GM21526 (cell line): ENCODE measurements around the gene CPNE7.
"Not testable (repeated sequence)": the region's sequence is repeated elsewhere in the genome, so short reads cannot be mapped to it uniquely, and the experiment has no call there.

Experiments used
- ATAC-seq: cut with Tn5 transposase; IDR thresholded peaks from one replicate; pipeline ENCODE4 v1.9.1; 2021; ENCODE audit warnings: moderate library complexity; ENCODE audit not compliant: unreplicated experiment, low FRiP score

CPNE7 gene

DNA sequence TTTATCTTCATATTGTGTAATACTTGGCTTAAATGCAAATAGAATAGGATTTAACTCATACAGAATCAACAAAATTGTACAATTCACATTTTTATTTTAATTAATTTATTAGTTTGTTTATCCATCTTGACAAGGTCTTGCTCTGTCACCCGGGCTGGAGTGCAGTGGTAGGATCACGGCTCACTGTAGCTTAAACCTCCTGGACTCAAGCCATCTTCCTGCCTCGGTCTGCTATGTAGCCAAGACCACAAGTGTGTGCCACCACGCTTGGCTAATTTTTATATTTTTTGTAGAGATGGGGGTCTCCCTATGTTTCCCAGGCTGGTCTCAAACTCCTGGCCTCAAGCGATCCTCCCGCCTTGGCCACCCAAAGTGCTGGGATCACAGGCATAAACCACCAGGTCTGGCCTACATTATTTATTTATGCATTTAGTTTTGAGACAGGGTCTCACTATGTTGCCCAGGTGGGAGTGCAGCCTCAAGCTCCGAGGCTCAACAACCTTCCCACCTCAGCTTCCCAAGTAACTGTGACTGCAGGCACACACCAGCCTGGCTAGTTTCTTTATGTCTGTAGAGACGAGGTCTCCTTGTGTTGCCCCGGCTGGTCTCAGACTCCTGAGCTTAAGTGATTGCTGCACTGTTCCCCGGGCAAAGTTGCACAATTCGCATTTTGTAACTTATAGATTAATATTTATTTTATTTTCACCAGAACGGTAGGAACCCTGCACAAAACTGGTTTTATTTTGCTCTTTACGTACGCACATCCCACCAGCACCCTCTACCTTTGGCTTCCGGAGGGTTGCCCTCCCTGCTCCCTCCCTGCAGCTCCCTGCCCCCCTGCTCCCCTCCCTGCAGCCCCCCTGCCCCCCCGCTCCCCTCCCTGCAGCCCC, 42.8 kb downstream of the CPNE7 start:
- ATAC-seq: no peak

DNA sequence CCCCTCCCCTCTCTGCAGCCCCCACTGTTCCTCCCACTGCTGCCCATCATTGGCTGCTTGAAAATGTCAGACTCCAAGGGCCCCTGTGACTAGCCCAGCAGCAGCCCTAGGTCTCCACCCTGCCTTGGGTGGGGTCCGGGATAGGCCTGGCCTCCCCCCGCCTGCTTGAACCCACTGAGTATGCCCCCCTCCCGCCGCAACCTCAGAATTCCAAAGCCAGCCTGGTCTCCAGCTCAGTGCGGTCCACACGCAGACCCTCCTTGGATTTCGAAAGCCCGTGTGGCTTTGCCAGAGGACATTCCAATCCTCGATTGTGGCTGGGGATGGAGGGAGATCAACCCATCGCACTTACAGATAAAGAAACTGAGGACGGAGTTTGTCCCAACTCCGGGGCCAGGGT, 44.3 kb downstream of the CPNE7 start:
- no peak for ATAC-seq

DNA sequence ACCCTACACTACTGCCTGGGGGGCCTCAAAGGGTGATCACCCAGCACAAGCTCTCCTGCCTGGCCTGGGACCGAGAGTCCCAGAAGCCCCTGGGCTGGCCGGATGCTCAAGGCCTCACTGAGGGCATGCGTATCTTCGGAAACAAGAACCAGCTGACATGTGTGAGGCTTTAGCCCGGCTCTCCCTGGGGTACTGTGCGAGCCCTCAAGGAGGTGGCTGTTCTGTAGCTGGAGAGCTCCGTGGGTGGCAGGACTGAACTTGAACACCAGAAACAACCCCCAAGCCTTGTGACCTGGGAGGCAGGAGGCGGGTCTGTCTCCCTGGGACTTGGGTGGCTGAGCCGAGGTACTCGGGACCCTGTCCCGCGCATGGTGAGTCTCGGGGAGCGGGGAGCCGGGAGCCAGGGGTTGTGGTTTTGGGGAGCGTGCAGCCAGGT, 44.9 kb downstream of the CPNE7 start:
- no peak for ATAC-seq

DNA sequence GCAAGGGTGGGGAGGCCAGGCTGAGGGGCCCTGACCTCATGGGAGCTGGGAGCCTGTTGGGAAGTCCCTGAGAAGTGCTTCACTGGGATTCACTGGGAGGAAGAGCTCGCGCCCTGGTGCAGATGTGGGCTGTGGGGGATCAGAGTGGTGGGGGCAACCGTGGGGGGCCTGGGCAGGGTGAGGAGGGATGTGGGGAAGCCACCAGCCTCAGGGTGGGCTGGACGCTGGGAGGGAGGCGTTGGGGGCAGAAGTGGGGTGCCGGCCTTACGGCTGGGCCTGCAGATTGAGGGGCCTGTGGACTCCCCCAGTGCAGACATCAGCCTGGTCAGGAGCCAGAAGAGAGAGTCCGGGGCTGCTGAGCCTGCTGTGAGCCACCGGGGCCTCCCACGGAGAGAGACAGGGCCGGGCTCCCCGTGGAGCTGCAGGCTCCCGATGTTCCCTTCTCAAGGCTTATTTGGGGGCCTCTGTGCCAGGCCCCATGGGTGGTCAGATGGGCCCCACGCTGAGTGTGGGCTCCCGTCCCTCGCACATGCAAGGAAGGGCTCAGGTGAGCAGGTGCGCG, 45.7 kb downstream of the CPNE7 start:
- no peak for ATAC-seq

DNA sequence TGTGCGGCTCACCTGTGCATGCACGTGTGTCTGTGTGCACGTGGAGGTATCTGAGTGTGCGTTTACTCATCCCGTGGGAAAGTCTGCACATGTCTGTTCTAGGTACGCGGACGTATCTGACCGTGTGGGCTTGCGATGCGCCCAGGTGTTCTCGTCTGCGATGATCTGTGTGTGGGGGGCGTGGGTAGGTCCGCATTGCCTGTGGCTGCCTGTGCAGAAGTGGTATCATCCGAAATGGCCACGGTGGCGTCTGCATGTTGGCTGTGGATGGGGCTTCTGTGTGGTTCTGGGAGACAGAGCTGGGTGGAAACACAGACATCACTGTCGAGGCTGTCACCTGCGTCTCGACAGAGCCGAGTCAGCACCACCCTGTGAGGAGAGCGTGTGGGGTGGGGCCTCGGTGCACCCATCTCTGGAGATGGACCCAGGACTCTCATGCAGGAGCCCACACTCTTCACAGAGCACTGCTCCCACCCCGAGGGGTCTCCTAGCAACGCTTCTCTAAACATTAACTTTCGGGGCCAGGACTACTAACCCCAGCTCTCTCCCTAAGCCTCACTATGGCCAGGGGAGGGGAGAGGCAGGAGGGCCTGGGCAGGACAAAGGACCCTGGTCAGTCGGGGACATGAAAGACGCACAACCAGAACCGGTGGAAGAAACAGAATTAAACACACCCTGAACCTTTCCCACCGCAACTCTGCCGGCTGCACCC, 46.3 kb downstream of the CPNE7 start:
- ATAC-seq: no peak

DNA sequence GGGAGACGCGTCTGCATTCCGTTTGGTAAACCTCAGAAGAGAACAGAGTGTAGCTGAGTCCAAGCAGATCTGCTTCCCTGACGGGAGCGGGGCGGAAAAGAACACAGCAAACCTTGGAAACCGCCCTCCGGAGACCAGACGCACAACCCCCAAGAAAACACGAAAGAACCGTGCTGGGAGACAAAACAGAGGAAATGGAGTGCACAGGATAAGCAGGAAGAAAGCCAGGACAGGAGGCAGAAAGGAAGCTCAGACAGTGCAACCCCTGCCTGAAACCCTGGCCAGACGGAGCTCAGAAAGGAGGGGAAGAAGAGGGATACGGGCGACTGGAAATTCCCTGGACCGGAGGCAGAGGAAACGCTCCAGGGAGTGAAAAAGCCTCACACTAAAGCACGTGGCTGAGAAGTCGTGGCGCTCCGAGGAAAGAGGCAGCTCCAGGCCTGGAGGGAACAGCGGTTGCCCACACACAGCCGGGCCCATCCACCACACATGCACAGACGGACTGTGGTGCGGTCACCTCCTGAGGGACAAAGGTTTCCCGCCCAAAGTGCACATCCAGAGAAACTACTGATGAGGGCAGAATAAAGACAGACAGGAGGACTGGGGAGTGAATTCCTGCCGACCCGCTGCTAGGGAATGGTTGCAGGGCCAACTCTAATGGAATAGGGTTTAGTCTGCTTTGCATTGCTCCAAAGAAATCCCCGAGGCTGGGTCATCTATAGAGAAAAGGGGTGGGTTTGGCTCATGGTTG, 48.1 kb downstream of the CPNE7 start:
- no peak for ATAC-seq

DNA sequence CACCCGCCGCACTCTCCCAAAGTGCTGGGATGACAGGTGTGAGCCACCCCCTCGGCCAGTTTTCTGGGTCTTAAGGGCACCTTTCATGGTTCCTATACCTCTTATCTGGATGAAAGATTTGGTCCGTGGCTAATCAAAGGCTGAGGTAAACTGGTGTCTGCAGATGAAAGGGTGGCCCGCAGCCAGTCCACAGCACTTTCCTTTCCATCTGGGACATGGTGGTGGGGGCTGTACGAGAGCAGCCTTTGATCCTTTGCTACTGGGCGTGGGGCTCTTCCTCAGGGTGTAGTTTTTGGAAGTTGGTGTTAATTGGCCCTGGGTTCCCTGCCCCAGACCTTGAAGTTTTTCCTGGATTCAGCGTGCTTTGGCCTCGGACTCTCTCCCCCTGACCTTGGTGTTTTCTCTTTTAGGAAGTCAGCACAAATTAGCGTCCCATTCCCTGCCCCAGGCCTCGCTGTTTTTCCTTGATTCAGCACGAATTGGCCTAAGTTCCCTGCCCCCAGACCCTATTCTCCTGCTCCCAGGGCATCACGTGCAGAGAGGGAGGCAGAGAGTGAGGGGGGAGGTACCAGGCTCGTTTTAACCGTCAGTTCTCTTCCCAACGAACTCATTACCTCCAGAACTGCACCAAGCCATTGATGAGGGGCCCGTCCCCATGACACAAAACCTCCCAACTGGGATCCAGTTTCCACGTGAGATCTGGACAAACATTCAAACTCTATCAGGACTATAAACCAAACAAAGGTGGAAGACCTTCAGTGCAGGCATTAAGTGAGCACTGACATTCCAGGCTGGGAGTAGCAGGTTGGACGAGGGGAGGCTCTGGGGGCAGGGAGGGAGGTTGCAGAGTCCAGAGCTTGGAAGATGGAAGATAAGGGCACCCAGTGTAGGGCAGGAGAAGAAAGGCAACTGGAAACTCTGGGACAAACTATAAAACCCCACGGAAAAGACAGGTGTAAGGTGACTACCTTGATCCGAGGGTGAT, 49.5 kb downstream of the CPNE7 start:
- ATAC-seq: no peak

DNA sequence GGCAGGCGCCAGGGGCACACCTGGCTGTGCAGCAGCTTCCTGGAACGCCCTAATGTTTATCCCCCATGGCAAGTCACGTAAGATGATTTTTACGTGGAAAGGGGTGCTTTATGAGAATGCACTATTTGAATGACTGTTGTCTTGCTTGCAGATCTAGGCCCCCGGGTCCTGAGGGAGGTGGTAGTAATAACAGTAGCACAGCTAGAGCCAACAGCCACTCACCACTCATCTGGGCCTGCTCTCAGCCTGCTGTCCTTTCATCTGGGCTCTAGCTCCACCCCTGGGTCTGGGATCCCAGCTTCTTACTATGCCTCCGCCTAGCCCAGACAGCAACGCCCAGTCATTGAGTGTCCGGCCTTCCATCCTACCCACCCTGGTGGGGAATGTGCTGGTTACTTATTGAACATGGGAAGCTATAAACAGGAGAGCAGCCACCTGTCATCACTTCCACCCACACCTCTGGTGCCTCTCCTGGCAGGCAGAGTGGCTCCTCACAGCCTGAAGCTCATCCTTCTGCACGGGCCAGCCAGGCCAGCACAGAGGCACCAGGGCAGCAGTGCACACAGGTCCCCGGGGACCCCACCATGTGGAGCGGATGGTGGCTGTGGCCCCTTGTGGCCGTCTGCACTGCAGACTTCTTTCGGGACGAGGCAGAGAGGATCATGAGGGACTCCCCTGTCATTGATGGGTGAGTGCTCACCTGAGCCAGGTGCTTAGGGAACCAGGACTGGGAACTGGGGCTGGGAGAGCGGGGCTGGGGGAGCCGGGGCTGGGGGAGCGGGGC, 54.5 kb downstream of the CPNE7 start:
- ATAC-seq: no peak

DNA sequence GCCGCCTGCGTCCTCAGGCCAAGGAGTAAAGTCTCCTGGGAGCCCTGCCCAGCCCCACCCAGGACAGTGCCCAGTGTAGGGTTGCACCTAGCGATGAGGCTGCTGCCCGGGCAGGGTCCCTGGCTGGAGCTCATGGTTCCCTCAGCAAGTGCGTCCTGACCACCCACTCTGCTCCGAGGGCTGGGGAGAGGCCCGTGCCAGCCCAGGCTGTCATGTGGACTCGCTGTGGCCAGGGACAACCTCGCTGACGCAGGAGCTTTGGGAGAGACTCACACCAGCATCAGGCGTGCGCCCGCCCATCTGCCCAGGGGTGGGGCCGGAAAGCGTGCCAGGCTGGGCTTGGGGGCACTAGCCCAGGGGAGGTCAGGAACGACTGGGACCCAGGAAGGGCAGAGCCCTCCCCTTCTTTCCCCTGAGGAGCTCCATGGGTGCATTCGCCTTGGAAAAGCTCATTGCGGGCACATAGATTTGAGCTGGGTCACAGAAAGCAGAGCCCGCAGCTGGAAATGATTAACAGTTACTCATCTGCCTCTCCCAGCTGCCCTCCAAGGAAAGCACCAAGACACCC, 57.6 kb downstream of the CPNE7 start:
- ATAC-seq: no peak

DNA sequence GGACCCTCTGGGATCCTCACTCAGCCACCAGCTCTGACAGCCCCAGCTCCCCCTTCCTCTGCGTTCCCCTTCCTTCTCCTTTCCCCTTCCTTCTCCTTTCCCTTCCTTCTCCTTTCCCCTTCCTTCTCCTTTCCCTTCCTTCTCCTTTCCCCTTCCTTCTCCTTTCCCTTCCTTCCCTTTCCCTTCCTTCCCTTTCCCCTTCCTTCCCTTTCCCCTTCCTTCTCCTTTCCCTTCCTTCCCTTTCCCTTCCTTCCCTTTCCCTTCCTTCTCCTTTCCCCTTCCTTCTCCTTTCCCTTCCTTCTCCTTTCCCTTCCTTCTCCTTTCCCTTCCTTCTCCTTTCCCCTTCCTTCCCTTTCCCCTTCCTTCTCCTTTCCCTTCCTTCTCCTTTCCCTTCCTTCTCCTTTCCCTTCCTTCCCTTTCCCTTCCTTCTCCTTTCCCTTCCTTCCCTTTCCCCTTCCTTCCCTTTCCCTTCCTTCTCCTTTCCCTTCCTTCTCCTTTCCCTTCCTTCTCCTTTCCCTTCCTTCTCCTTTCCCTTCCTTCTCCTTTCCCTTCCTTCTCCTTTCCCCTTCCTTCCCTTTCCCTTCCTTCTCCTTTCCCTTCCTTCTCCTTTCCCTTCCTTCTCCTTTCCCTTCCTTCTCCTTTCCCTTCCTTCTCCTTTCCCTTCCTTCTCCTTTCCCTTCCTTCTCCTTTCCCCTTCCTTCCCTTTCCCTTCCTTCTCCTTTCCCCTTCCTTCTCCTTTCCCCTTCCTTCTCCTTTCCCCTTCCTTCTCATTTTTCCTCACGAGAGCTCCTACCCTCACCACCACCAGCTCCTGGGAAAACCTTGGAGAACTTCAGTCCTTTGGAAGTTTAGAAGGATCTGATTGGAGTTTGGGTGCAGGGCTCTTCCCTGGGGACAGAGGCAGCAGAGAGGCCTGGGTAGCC, 59.2 kb downstream of the CPNE7 start:
- ATAC-seq: not testable (repeated sequence)

DNA sequence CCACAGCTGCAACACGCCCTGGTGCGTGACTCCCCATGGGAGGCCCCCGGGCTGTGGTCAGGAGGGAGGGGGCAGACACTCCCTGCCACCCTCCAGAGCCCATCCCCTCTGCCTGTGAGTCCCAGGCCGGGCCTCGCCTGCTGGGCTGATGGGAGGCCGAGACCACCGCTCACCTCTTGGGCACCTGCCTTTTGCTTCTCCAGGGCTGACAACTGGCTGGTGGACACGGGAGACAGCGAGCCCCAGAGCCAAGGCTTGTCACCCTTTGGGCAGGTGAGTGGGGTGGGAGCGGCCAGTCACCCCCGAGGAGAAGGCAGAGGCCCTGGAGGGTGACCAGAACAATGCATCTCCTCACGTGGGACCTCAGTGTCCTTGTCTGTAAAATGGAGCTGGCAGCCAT, 61.1 kb downstream of the CPNE7 start:
- no peak for ATAC-seq

DNA sequence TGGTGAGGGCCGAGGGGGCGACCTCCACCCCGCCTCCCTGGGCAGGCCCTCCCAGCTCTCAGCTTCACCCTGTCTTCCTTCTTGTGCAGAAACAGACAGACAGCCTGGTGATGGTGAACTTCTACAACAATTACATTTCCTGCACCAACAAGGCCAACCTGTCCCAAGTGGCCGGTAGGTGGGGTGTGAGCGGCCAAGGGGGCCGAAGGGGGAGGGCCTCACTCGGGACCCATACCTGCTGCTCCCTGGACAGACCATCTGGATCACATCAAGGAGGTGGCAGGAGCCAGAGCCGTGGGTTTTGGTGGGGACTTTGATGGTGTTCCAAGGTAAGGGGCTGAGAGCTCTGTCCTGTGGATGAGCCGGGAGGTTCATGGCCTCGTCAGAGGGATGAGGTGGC, 61.8 kb downstream of the CPNE7 start:
- no peak for ATAC-seq

DNA sequence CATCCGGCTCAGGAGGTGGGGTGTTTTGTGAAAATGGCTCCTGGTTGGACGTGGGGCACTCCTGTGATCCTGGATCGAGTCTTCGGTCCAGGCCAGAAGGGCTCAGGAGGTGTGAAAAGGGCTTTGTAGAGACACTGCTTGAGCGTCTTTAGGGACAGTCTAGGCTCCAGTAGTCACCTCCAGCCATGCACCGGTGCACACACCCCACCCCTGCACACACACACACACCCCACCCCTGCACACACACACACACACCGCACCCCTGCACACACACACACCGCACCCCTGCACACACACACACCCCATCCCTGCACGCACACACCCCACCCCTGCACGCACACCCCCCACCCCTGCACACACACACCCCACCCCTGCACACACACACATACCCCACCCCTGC, 62.9 kb downstream of the CPNE7 start:
- no peak for ATAC-seq

DNA sequence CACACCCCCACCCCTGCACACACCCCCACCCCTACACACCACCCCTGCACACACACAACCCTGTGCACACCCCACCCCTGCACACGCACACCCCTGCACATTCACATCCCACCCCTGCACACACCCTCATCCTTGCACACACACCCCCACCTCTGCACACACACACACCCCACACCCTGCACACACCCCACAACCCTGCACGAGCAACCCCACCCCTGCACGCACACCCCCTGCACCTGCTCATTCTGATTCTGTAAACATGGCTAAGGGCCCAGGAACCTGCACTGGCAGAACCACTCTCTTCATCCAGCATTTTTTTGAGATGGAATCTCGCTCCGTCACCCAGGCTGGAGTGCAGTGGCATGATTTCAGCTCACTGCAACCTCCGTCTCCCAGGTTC, 63.8 kb downstream of the CPNE7 start:
- no peak for ATAC-seq

DNA sequence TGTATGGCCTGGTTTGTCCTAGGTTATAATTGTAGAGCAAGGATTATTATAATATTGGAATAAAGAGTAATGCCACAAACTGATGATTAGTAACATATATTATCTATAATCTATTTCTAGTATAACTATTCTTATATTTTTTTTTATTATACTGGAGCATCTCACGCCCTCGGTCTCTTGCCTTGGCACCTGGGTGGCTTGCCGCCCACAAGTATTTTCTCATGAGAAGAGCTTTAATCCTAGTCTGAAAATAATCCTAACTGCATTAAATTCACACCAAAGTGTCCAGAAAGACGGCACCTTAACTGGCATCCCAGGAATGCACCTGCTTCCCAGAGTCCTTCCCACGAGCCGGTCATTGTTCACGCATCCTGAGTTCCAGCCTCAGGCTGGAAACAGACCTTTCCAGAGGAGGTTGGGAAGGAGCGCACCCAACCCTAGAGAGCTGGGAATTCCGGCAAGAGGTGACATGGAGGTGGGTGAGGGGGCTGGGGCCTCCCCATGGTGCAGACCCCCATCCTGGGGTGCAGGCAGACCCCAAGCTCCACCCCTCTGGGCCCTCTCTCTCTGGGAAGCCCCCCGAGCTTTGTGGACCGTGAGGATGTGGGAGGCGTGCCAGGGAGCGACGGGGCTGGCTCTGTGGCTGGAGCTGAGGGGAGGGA, 66.0 kb downstream of the CPNE7 start:
- no peak for ATAC-seq

DNA sequence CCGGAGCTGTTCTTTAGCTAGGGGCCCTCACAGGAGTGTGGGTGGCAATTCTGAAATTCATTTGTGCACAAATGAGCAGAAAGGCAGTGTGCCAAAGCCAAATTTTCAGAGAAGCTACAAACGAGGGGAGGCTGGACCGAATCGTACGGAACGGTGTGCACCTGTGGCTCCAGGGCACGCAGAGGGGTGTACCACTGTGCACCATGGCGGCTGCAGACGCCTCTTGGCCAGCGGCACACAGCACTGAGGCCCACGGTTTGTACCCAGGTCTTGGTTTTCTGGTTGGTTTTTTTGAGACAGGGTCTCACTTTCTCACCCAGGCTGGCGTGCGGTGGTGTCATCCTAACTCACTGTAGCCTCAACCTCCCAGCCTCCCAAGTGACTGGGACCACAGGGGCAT, 67.0 kb downstream of the CPNE7 start:
- ATAC-seq: no peak

DNA sequence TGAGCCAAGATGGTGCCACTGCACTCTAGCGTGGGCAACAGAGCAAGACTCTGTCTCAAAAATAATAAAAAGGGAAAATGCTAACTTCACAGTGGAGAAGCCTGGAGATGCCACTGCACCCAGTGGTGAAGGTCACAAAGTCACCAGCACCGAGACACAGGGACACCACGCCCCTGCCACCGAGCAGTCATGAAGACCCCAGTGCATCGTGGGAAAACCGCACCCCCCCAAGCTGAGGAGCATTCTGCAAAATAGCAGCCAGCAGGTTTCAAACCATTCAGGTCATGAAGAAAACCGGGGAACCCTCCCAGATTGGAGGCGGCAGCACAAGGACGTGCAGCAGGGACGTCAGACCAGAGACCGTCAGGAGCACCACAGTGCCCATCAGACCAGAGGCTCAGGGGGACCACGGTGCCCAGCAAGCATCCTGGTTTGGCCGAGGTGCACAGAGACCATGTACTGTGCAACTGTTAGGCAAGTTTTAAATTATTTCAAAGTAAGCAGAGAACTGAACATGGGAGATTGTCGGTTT, 68.3 kb downstream of the CPNE7 start:
- ATAC-seq: no peak
